Bronchial smooth muscle cell (primary cell): ENCODE data around the gene MYOG. TPM values are rescaled to one million over a fixed set of nuclear protein-coding genes. Genes with fewer than 3 reads are reported as not detected.

ENCODE experiments used
- total RNA-seq: library from RNA; depleted of rRNA; stranded (reverse); fragments of >200 nt; gene quantifications from 2 replicates; pipeline ENCODE4 v1.2.1, GENCODE V29; 2014

Gene MYOG
- total RNA-seq, result 0.09 TPM in 1 of 2 replicates, not detected in the other

DNA sequence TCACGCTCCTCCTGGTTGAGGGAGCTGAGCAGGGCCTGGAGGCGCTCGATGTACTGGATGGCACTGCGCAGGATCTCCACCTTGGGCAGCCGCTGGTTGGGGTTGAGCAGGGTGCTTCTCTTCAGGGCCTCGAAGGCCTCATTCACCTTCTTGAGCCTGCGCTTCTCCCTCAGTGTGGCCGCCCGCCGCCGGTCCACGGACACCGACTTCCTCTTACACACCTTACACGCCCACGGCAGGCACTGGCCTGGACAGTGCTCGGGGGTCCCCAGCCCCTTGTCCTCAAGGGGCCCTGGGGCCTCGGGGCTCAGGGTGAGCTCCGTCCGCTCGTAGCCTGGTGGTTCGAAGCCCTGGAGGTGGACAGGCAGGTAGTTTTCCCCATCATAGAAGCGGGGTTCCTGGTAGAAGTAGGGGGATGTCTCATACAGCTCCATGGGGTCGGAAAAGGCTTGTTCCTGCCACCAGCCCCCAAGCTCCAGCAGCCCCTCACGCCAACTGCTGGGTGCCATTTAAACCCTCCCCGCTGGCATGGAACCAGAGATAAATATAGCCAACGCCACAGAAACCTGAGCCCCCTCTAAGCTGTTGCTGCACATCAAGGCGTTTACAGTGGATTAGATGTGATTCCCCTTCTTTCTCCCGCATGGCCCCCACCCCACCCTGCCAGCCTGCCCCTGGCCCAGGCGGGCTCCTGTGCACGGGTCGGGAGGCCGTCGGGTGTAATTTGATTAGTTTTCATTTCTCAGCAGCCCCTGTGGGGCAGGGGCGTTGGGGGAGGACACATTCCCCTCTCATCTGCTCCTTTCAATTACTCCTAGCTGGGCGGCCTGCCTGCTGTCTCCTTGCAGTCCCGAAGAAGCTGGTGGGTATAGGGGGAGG, at the start of gene MYOG:
TSS of gene MYOG (minus strand) at position 485 of the 879 bp plus-strand sequence. CDS start at position 434, 51 bp downstream.

DNA sequence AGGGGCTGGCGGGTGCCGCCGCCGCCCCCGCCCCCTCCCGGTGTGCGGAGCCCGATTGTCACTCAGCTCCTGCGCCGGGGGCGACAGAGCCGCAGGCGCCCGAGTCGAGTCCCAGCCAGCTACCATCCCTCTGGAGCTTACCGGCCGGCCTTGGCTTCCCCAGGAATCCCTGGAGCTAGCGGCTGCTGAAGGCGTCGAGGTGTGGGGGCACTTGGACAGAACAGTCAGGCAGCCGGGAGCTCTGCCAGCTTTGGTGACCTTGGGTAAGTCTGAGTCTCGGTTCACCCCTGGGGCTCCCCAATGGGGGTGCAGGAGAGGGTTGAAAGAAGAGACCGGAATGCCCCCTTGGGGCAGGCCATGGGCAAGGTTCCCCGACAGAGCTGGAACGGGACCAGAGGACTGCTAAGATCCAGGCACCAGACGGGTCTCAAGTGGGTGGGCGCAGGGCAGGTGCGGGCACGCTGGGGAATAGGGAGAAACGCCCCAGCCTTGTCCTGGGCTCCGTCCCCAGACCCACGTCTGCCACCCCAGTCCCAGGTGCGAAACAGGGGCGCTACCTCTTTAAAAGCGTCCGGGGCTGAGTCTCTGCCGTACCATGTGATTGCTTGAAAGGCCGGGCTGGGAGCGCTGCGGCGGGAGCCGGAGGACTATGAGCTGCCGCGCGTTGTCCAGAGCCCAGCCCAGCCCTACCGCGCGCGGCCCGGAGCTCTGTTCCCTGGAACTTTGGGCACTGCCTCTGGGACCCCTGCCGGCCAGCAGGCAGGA, 42.0 kb upstream of the MYOG start, which contains the start of gene ADORA1:
TSS of gene ADORA1 (plus strand) at position 61 of the 765 bp plus-strand sequence. CDS start 1,116 bp downstream, outside the sequence.

Other genes with a start within 250 kb of the MYOG start
- gene RABIF, start 196.9 kb downstream of the MYOG start, total RNA-seq, result 3.6 and 4.7 TPM in 2 replicates
- gene KLHL12, start 158.8 kb downstream of the MYOG start, total RNA-seq, result 32.9 and 34.8 TPM in 2 replicates
- gene ADIPOR1, start 127.7 kb downstream of the MYOG start, total RNA-seq, result 59.9 and 93.7 TPM in 2 replicates
- 38.1 and 43.5 TPM in 2 replicates for gene CYB5R1, start 118.8 kb downstream of the MYOG start, total RNA-seq
- gene TMEM183A, start 78.6 kb downstream of the MYOG start, total RNA-seq, result 68.1 and 86.4 TPM in 2 replicates
- gene PPFIA4, start 59.5 kb downstream of the MYOG start, total RNA-seq, result 5.5 and 9.4 TPM in 2 replicates
- gene ADORA1, start 41.7 kb upstream of the MYOG start, total RNA-seq, result 3.2 and 24.5 TPM in 2 replicates
- gene MYBPH, start 89.8 kb upstream of the MYOG start, total RNA-seq, result 0.16 and 0.26 TPM in 2 replicates
- gene CHI3L1, start 100.7 kb upstream of the MYOG start, total RNA-seq, result 1.1 and 4.4 TPM in 2 replicates
- gene CHIT1, start 143.7 kb upstream of the MYOG start, total RNA-seq, result not detected in 2 replicates
- 13.4 and 21.8 TPM in 2 replicates for gene BTG2, start 219.5 kb upstream of the MYOG start, total RNA-seq